Stimulated activated memory B cell treated with anti-CD40 and anti-IgM and Interleukin-4, amounts not matched to agents 10 μg/mL and 1 μg/mL and 100 μg/mL, for 72 hours (primary cell): ENCODE data around the gene COL4A4.
A peak's percentile ranks its signal among the peaks of the same experiment; 100 is the strongest.

Experiments
- ATAC-seq: fragments of 150-1000 bp; cut with Tn5 transposase; 2 replicates; pipeline ENCODE4 v1.10.0; 2021
- H3K27ac Mint-ChIP-seq: one replicate; pipeline ENCODE4 v1.8.0; 2022; ENCODE audit warnings: mild to moderate bottlenecking, mixed read lengths
- H3K27me3 Mint-ChIP-seq: one replicate; pipeline ENCODE4 v1.8.0; 2022; ENCODE audit warnings: mixed read lengths
- H3K36me3 Mint-ChIP-seq: one replicate; pipeline ENCODE4 v1.8.0; 2022; ENCODE audit warnings: mixed read lengths
- H3K4me1 Mint-ChIP-seq: one replicate; pipeline ENCODE4 v1.8.0; 2022; ENCODE audit warnings: mixed read lengths
- H3K4me3 Mint-ChIP-seq: one replicate; pipeline ENCODE4 v1.8.0; 2022; ENCODE audit warnings: mild to moderate bottlenecking, moderate library complexity, mixed read lengths
- H3K9me3 Mint-ChIP-seq: one replicate; pipeline ENCODE4 v1.8.0; 2022; ENCODE audit warnings: mixed read lengths

Gene COL4A4

GRCh38 chr2:226977775-226978190, 186.2 kb downstream of the COL4A4 start:
- Mint-ChIP-seq H3K27me3 (no peaks in the 10 kb centered on the region), H3K36me3 (peaks cover 25% of the 10 kb centered on the region), H3K27ac (no peak overlapping the region), H3K4me1 (no peaks in the 10 kb centered on the region), H3K9me3 (no peaks in the 10 kb centered on the region), H3K4me3 (no peak overlapping the region)
- ATAC-seq = no peak

- H3K4me1 Mint-ChIP-seq = peaks cover 29% of the 10 kb centered on the region
- peaks cover 30% of the 10 kb centered on the region for H3K36me3 Mint-ChIP-seq
- no peak for ATAC-seq
- no peaks in the 10 kb centered on the region for H3K9me3 Mint-ChIP-seq
- no peak overlapping the region for H3K27ac Mint-ChIP-seq
- no peak overlapping the region for H3K4me3 Mint-ChIP-seq
- H3K27me3 Mint-ChIP-seq = no peaks in the 10 kb centered on the region
Measured at GRCh38 chr2:226973816-226974215, 190.2 kb downstream of the COL4A4 start.

GRCh38 chr2:226971770-226972169, 192.2 kb downstream of the COL4A4 start:
- Mint-ChIP-seq H3K36me3 (peaks cover 24% of the 10 kb centered on the region), H3K27ac (peak overlapping the region; percentile 85), H3K27me3 (no peaks in the 10 kb centered on the region), H3K4me1 (peaks cover 29% of the 10 kb centered on the region), H3K9me3 (no peaks in the 10 kb centered on the region), H3K4me3 (peak overlapping the region; percentile 45)
- no peak for ATAC-seq

- peaks cover 19% of the 10 kb centered on the region for H3K36me3 Mint-ChIP-seq
- H3K4me1 Mint-ChIP-seq = peaks cover 29% of the 10 kb centered on the region
- no peaks in the 10 kb centered on the region for H3K9me3 Mint-ChIP-seq
- H3K27ac Mint-ChIP-seq = peak overlapping the region; percentile 85
- ATAC-seq = peak; percentile 72
- H3K27me3 Mint-ChIP-seq = no peaks in the 10 kb centered on the region
- peak overlapping the region; percentile 75 for H3K4me3 Mint-ChIP-seq
Measured at GRCh38 chr2:226971084-226971483, 192.9 kb downstream of the COL4A4 start.

- peak overlapping the region; percentile 75 for H3K4me3 Mint-ChIP-seq
- peak overlapping the region; percentile 85 for H3K27ac Mint-ChIP-seq
- ATAC-seq = no peak
- H3K36me3 Mint-ChIP-seq = peaks cover 18% of the 10 kb centered on the region
- H3K4me1 Mint-ChIP-seq = peaks cover 29% of the 10 kb centered on the region
- H3K27me3 Mint-ChIP-seq = no peaks in the 10 kb centered on the region
- no peaks in the 10 kb centered on the region for H3K9me3 Mint-ChIP-seq
Measured at GRCh38 chr2:226970362-226970761, 193.6 kb downstream of the COL4A4 start.

- ATAC-seq = no peak
- Mint-ChIP-seq H3K4me3 (no peak overlapping the region), H3K9me3 (no peaks in the 10 kb centered on the region), H3K27ac (peak overlapping the region; percentile 85), H3K27me3 (no peaks in the 10 kb centered on the region), H3K4me1 (peaks cover 29% of the 10 kb centered on the region), H3K36me3 (peaks cover 18% of the 10 kb centered on the region)
Measured at GRCh38 chr2:226969417-226970080, 194.5 kb downstream of the COL4A4 start.

- Mint-ChIP-seq H3K4me1 (peaks cover 10% of the 10 kb centered on the region), H3K27me3 (no peaks in the 10 kb centered on the region), H3K4me3 (no peak overlapping the region), H3K9me3 (no peaks in the 10 kb centered on the region), H3K36me3 (no peaks in the 10 kb centered on the region), H3K27ac (no peak overlapping the region)
- ATAC-seq = no peak
Measured at GRCh38 chr2:226965376-226965775, 198.6 kb downstream of the COL4A4 start.

GRCh38 chr2:226963528-226963927, 200.5 kb downstream of the COL4A4 start:
- H3K27me3 Mint-ChIP-seq = no peaks in the 10 kb centered on the region
- no peaks in the 10 kb centered on the region for H3K4me1 Mint-ChIP-seq
- H3K36me3 Mint-ChIP-seq = peaks cover 15% of the 10 kb centered on the region
- ATAC-seq = no peak
- peaks cover 2% of the 10 kb centered on the region for H3K9me3 Mint-ChIP-seq
- no peak overlapping the region for H3K4me3 Mint-ChIP-seq
- H3K27ac Mint-ChIP-seq = no peak overlapping the region

- Mint-ChIP-seq H3K27ac (no peak overlapping the region), H3K4me1 (no peaks in the 10 kb centered on the region), H3K4me3 (no peak overlapping the region), H3K27me3 (no peaks in the 10 kb centered on the region), H3K36me3 (peaks cover 25% of the 10 kb centered on the region), H3K9me3 (peaks cover 5% of the 10 kb centered on the region)
- no peak for ATAC-seq
Measured at GRCh38 chr2:226962176-226962773, 201.7 kb downstream of the COL4A4 start.

GRCh38 chr2:226959418-226959817, 204.6 kb downstream of the COL4A4 start:
- Mint-ChIP-seq H3K27ac (no peak overlapping the region), H3K27me3 (no peaks in the 10 kb centered on the region), H3K4me3 (no peak overlapping the region), H3K4me1 (peaks cover 5% of the 10 kb centered on the region), H3K9me3 (peaks cover 5% of the 10 kb centered on the region), H3K36me3 (peaks cover 51% of the 10 kb centered on the region)
- no peak for ATAC-seq

GRCh38 chr2:226956659-226957058, 207.3 kb downstream of the COL4A4 start:
- H3K27ac Mint-ChIP-seq = no peak overlapping the region
- H3K27me3 Mint-ChIP-seq = no peaks in the 10 kb centered on the region
- H3K36me3 Mint-ChIP-seq = peaks cover 59% of the 10 kb centered on the region
- no peak overlapping the region for H3K4me3 Mint-ChIP-seq
- H3K4me1 Mint-ChIP-seq = peaks cover 14% of the 10 kb centered on the region
- ATAC-seq = no peak
- peaks cover 5% of the 10 kb centered on the region for H3K9me3 Mint-ChIP-seq

- peaks cover 3% of the 10 kb centered on the region for H3K9me3 Mint-ChIP-seq
- H3K27me3 Mint-ChIP-seq = no peaks in the 10 kb centered on the region
- H3K4me1 Mint-ChIP-seq = peaks cover 33% of the 10 kb centered on the region
- ATAC-seq = no peak
- no peak overlapping the region for H3K4me3 Mint-ChIP-seq
- H3K27ac Mint-ChIP-seq = no peak overlapping the region
- peaks cover 63% of the 10 kb centered on the region for H3K36me3 Mint-ChIP-seq
Measured at GRCh38 chr2:226953826-226954225, 210.2 kb downstream of the COL4A4 start.

GRCh38 chr2:226953206-226953605, 210.8 kb downstream of the COL4A4 start:
- peaks cover 62% of the 10 kb centered on the region for H3K36me3 Mint-ChIP-seq
- peaks cover 2% of the 10 kb centered on the region for H3K9me3 Mint-ChIP-seq
- H3K4me3 Mint-ChIP-seq = no peak overlapping the region
- H3K27ac Mint-ChIP-seq = no peak overlapping the region
- no peak for ATAC-seq
- no peaks in the 10 kb centered on the region for H3K27me3 Mint-ChIP-seq
- peaks cover 33% of the 10 kb centered on the region for H3K4me1 Mint-ChIP-seq
